Measurements from ENCODE around the gene EPHA5. TPM values are rescaled to one million over a fixed set of nuclear protein-coding genes. Genes with fewer than 3 reads are reported as not detected.
"Not testable (repeated sequence)": the region's sequence is repeated elsewhere in the genome, so short reads cannot be mapped to it uniquely, and the experiment has no call there.

The EPHA5 gene
- total RNA-seq, 1 donor from 2014 or later: 0.41 TPM

DNA sequence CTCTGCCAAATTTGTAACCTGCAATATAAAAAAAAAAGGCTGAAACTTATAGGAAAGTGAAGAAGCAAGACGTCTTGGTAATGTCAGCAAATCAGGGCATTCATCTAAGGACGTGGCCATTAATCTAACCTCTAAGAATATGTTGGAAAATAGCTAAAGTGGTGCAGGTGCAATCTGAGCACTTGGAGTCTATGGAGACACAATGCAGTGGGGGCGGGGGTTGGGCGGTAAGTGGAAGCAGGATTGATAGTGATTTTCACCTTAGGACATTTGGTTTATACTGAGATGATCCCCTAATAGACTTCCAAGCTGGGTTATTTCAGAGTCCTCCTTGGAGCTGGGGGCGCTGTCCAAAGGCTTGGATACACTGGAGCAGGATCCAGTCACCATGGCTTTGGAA is 283.4 kb downstream of the EPHA5 start:
- no peak for DNase-seq (ENCODE audit: extremely low read depth, low read depth, low spot score)

DNA sequence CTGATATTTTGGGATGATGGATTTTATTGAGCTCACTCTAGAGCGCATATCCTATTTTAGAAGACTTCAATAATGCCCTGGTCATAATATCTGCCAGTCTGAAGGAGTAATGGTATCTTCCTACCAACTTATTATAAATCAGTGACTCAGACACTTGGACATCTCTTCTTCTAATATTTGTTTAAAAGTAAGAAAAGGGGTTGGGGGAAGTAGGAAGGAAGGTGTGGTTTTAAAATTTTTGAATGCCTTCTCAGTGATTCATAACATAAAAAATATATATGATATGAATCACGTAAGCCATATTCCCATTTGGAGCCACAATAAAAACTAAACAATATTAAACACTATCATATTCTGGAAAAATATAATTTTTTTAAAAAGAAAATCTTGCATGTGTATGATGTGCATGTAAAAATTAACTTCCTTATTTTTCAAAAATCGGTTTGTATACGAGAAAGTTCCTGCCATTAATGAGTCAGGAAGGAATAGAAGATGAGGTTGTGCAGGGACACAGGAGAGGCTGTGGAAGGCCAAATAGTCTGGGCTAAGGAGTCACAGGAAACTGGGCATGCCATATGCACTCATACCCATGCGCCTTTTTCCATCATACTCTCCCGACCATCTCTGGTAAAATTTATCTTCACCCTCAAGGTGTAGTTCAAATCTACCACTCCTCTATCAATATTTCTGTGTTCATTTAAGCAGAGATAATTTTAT is 286.5 kb downstream of the EPHA5 start:
- DNase-seq (ENCODE audit: extremely low read depth, low read depth, low spot score): no peak

DNA sequence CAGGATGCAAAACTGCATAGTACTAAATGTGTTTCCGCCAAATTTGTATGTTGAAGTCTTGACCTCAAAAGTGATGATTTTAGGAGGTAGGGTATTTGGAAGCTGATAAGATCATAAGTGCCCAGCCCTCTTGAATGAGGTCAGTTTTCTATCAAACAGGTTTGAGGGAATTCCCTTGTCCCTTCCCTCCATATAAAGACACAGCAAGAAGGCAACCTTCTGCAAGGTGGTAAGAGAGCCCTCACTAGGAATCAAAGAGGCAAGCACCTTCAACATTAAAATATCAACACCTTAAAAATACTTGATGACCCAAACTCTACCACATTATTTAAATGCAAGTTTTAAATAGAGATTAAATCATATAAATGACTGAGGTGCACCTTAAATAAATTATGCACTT is 288.6 kb downstream of the EPHA5 start:
- DNase-seq (ENCODE audit: extremely low read depth, low read depth, low spot score): no peak

DNA sequence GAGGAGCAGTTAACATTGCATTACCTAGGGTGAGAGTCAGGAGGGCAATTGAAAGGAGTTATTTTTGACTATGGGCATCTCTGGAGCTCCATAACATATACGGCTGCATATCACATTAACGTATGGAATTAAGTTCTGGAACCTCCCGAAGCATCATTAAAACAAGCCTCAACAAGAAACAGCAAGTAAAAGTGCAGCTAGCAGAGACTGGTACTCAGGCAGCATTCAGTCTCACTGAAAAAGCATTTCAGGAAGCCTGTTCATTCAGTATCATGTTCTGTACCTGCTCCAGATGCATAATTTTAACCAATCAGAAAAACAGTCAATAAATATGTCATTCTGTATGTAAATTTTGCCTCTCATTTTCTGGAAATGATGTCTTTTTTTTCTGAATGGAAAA is 299.6 kb downstream of the EPHA5 start:
- no peak for DNase-seq (ENCODE audit: extremely low read depth, low read depth, low spot score)

DNA sequence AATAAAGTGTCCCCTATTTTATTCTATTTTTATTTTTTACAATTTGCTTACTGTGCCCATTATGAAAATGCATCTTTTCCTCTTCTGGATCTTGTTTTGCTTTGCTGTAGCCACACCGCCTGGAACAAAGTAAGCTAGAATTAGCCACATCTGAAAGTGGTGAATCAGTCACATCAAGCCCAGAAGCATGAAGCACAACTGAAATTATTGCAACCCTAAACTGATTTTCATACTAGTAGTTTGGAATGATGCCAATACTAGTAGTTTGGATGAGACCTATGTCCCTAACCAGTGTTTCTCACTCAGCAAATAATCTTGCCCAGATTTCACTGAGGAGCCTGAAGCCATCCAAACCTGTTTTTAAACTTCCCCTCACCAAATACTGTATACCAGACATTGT is 303.0 kb downstream of the EPHA5 start:
- no peak for DNase-seq (ENCODE audit: extremely low read depth, low read depth, low spot score)

DNA sequence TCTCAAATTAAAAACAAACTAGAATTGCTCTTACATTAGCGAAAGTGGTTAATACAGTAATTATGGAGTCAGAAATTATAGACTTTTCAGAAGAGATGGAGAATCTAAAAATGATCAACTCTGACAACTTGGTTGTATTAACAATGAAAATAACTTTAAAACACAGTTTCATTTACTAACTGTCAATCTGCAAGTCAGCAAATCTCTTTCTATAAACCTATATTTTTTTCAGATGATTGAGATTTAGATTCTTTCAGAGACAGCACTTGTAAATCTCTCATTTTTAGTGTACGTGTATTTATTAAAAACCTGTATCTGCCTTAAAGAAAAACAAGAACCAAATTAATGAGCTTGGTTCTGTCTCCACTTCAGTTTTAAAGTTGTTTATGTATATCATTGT is 311.4 kb downstream of the EPHA5 start:
- DNase-seq (ENCODE audit: extremely low read depth, low read depth, low spot score): no peak

DNA sequence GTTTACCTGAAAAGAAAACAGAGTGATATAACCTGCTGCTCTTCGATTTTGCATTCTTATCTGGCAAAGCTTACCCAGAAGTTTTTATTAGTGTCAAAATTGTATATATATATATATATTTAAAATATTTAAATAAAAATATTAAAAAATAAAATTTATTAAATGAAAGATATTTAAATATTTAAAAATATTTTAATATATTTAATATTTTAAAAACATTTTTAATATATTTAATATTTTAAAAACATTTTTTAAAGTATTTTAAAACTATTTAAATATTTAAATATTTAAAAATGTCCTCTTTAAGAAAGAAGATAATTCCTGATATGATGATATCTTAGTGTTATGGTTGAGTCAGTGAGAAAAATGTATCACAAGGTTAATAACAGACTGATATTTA is 317.2 kb downstream of the EPHA5 start:
- no peak for DNase-seq (ENCODE audit: extremely low read depth, low read depth, low spot score)

DNA sequence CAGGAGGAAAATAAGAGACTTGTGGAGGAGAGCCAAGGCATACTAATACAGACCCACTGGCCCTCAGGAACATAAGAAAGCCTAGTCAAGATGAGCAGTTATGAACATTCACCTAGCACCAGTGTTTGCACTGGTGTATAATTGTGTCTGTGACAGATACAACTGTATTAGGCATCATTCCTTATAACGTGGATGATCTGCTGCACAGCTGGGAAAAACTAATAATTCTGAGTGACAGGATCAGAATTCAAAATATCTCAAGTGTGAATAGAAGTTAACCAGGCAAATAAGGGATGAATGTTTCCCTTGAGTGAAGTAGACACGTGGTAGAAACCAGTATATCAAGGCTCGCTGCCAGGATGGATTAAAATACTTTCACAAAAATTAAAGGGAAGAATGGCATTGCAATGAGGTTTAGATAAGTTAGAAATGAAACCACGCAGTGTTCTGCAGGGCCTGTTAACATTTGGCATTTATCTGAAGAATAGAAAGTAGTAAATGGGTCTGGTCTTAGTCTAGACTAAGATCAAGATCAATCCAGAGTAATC is 325.9 kb downstream of the EPHA5 start:
- no peak for DNase-seq (ENCODE audit: extremely low read depth, low read depth, low spot score)

DNA sequence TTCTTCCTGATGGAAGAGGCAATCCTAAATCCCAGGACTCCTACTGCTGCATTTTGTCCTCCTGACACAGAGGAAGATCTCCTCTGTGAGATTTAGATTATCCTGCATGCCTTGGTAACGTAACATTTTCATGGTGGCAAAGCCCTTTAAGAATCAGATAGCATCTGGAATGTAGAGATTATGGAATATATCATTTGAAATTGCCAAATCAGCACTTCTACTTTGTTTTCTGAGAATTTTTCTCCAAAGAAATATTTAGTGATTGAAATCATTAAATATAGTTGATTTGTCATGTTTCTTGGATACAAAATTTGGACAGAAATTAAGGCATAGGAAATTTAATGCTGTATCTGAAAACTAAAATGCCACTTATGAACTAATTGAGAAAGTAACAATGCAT is 326.9 kb downstream of the EPHA5 start:
- no peak for DNase-seq (ENCODE audit: extremely low read depth, low read depth, low spot score)

DNA sequence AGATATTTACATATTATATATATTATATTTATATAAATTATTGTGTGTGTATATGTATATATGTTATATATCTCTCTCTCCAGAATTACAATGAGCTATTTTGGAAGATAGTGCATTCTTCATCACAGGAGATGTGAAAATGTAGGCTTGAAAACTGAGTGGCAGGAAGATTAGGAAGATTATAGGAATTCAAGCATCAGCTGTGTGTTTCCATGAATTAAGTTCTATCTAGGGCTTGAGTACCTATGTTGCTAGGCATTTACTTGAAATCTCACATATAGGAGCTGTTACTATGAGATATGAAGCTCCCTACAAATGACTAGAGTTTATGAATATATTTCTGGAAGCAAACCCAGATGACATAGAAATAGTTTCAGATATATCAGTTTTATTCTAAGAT is 328.7 kb downstream of the EPHA5 start:
- no peak for DNase-seq (ENCODE audit: extremely low read depth, low read depth, low spot score)

DNA sequence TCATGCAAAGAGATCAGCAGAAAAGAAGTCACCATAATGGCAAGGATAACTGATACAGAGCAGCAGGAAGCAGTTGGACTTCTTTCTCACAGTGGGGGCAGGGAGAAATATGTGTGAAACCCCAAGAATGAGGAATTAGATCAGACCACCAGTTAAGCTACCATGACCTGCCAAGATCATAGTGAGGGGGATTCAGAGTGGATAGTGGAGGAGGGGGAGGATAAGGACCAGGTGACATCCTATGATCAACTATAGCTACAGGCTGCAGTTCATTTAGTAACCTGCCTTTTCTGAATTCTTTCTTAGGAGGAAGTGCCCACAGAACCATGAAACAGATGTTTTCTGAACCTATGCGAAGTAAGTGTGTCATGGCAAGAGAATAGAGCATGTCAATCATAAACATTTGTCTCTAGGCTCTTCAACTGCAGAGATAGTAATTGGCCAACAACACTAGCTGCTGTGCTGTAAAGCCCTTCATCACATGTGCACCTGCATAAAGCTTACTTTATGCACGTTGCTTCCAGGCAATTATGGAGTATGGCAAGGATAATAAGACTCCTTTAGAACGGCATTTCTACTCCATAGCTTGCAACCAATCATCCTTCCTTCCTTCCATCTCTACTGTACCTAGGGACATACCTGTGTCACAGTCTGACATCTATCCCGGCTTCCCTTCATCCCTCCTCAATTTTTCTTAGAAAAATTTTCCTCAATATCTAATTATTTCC is 329.7 kb downstream of the EPHA5 start:
- DNase-seq (ENCODE audit: extremely low read depth, low read depth, low spot score): no peak

DNA sequence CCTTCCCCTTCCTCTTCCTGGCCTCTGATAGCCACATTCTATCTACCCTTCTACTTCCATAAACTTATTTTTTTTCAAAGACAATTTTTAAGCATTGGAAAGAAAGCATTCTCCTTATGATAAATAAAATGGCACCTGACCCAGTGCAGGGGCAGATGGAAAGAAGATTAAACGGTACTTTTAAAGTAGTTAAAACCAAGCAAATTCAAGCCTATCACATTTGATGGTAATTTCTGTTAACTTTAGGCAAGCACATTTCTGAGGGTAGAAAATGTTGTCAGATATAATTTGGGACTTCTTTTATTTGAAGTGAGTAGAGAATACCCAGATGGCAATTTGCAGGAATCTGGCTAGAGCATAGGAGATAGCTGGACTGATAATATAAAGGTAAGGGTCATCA is 332.9 kb downstream of the EPHA5 start:
- DNase-seq (ENCODE audit: extremely low read depth, low read depth, low spot score): no peak

DNA sequence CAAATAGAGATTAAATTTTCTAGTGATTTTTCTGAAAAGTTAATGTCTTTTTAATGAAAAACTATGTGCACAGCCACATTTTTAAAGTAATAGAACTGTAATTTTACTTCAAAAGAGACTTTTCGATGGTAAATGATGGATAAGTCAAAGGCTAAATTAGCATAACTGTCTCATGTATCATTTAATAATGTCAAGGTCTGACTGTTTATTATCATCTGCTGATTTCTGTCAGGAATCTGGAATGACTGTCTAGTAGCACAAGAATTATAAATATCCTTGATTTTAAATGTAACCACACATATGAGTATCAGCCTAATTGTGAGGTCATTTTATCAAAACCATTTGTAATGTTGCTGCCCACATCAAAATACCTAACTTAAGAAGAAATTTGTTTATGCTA is 333.8 kb downstream of the EPHA5 start:
- no peak for DNase-seq (ENCODE audit: extremely low read depth, low read depth, low spot score)

DNA sequence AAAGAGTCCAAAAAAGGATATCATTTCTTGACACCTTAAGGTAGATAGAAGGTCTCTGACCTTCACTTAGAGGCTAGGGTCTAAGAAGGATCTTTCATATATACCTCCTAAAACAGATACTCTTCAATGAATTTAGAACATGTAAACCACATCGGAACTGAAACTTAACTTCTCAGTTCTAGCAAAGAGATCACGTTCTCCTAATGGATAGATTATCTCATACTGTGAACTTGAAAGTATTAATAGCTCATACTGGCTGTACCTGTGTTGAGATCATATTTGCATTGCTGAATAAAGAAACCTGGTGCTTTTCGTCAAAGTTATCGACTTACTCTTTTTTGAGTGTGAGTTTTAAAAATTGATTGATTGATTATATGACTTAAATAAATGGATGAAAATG is 353.8 kb downstream of the EPHA5 start:
- no peak for DNase-seq (ENCODE audit: extremely low read depth, low read depth, low spot score)

DNA sequence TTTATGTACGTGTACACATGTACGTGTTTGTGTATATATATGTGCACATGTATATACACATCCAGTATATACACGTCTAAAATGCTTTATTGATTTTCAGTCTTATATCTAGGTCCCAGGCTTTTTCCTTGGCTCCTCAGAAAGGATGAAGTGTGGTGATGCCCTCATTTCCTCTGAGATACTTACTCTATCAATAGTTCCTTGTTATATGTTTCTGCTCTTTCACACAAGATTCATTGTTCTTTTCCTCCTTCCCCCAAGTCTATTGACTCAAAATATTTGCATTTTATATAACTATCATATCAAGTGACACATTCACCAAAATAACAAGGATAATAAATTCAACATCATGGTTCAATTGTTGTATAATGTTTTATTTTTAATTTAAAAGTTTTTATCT is 359.2 kb downstream of the EPHA5 start:
- no peak for DNase-seq (ENCODE audit: extremely low read depth, low read depth, low spot score)

DNA sequence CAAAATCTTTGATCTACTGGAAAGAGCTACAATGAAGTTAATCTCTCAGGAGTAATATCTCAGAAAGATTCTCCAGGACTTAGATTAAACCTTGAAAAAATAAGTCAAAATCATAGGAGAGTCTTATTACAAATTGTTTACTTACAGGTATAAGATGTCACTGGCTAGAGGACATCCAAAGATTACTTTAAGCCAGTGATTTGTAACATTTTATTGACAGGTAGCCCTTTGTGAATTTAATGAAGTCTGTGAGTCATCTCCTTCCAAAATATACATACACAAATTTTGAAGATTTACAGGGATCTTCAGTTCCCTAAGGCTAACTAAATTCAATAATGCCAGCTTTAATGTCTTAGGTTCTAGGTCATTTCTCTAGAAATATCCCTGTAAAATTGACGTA is 359.7 kb downstream of the EPHA5 start:
- DNase-seq (ENCODE audit: extremely low read depth, low read depth, low spot score): no peak

DNA sequence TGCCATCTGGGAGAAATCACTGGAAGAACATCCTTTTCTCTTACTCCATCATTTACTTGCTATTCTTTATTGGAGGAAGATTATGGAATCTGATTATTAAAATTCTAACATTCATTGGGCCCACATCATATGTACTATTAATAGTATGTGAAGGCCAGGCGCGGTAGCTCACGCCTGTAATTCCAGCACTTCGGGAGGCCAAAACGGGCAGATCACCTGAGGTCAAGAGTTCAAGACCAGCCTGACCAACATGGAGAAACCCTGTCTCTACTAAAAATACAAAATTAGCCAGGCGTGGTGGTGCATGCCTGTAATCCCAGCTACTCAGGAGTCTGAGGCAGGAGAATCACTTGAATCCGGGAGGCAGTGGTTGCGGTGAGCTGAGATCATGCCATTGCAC is 361.7 kb downstream of the EPHA5 start:
- not testable (repeated sequence) for DNase-seq (ENCODE audit: extremely low read depth, low read depth, low spot score)

DNA sequence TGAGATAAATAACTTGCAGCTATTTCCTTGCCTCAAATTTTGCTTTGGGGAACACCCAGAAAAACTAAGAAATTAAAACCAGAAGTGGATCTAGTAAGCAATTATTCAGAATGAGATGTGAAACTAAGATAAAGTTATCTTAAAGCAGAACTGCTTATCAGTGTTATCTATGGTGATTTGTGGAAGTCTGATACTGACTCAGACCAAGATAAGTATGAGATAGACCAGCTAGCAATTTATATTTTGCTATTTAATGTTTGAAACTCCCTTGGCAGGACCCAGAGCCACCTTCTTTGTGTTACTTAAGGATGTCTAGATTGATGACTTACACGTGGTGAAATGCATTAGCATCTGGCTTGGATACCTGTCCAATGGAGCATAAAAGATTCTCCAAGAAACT is 368.1 kb downstream of the EPHA5 start:
- DNase-seq (ENCODE audit: extremely low read depth, low read depth, low spot score): no peak

DNA sequence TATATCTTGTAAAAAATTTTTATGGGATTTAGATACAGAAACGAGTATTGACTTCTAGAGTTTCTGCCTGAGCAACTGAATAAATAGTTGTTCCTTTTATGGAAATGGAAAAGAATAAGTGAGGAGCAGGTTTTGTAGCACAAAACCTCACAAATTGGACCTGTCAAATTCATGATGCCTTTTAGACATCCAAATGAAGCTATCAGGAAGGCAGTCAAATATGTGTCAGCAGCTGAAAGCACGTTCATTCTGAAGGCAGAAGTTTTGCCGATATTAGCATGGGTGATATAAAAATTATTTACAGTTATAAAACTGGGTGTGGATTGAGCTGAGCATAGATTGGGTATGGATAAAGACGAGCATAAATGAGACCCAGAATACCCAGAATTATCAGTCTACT is 374.0 kb downstream of the EPHA5 start:
- no peak for DNase-seq (ENCODE audit: extremely low read depth, low read depth, low spot score)

DNA sequence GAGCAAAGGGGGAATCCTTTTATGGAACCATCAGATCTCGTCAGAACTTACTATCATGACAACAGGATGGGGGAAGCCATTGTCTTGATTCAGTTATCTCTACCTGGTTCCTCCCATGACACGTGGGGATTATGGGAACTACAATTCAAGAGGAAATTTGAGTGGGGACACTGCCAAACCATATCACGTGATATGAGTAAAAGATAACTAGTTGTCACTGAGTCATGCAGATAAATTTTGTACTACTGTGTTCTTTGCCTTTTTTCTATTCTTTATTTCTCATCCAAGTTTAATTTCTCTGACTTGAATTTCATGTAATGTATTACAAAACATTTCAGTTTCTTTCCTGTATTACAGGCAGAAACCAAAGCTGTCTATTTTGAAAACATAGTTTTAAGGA is 383.2 kb downstream of the EPHA5 start:
- DNase-seq (ENCODE audit: extremely low read depth, low read depth, low spot score): no peak
